Measurements from ENCODE around the gene MAST4. TPM values are rescaled to one million over a fixed set of nuclear protein-coding genes. Genes with fewer than 3 reads are reported as not detected.

The MAST4 gene
- polyA plus RNA-seq, 1 donor from 2014 or later: 11.8 TPM

- Mint-ChIP-seq H3K4me3 (peak overlapping the region in 1 of 4 donors; percentile 1), H3K27me3 (no peaks in the 10 kb centered on the region), H3K4me1 (peaks cover 0 to 13% (median 7%) of the 10 kb centered on the region in 3 donors), H3K27ac (no peak overlapping the region), H3K9me3 (no peaks in the 10 kb centered on the region), H3K36me3 (no peaks in the 10 kb centered on the region)
Measured at GRCh38 chr5:67050125-67050524, 453.9 kb downstream of the MAST4 start.

- no peak overlapping the region for H3K4me3 Mint-ChIP-seq
- no peaks in the 10 kb centered on the region for H3K27me3 Mint-ChIP-seq
- peaks cover 0 to 13% (median 7%) of the 10 kb centered on the region in 3 donors for H3K4me1 Mint-ChIP-seq
- H3K27ac Mint-ChIP-seq: no peak overlapping the region
- H3K36me3 Mint-ChIP-seq: no peaks in the 10 kb centered on the region
- no peaks in the 10 kb centered on the region for H3K9me3 Mint-ChIP-seq
Measured at GRCh38 chr5:67050635-67051034, 454.4 kb downstream of the MAST4 start.

- no peak overlapping the region for H3K4me3 Mint-ChIP-seq
- peaks cover 0 to 13% (median 7%) of the 10 kb centered on the region in 3 donors for H3K4me1 Mint-ChIP-seq
- no peaks in the 10 kb centered on the region for H3K27me3 Mint-ChIP-seq
- H3K27ac Mint-ChIP-seq: no peak overlapping the region
- H3K36me3 Mint-ChIP-seq: no peaks in the 10 kb centered on the region
- H3K9me3 Mint-ChIP-seq: no peaks in the 10 kb centered on the region
Measured at GRCh38 chr5:67051164-67051563, 455.0 kb downstream of the MAST4 start.

- Mint-ChIP-seq H3K36me3 (no peaks in the 10 kb centered on the region), H3K27ac (no peak overlapping the region), H3K4me1 (peaks cover 0 to 13% (median 7%) of the 10 kb centered on the region in 3 donors), H3K27me3 (no peaks in the 10 kb centered on the region), H3K4me3 (no peak overlapping the region), H3K9me3 (no peaks in the 10 kb centered on the region)
Measured at GRCh38 chr5:67052034-67052433, 455.8 kb downstream of the MAST4 start.

- Mint-ChIP-seq H3K36me3 (no peaks in the 10 kb centered on the region), H3K27ac (no peak overlapping the region), H3K9me3 (no peaks in the 10 kb centered on the region), H3K4me3 (no peak overlapping the region), H3K4me1 (peaks cover 0 to 13% (median 7%) of the 10 kb centered on the region in 3 donors), H3K27me3 (no peaks in the 10 kb centered on the region)
Measured at GRCh38 chr5:67053229-67053628, 457.0 kb downstream of the MAST4 start.

GRCh38 chr5:67058998-67059743 is 463.0 kb downstream of the MAST4 start:
- Mint-ChIP-seq H3K9me3 (no peaks in the 10 kb centered on the region), H3K4me3 (no peak overlapping the region), H3K27ac (no peak overlapping the region), H3K27me3 (no peaks in the 10 kb centered on the region), H3K36me3 (no peaks in the 10 kb centered on the region), H3K4me1 (peaks cover 0 to 8% (median 2%) of the 10 kb centered on the region in 3 donors)

GRCh38 chr5:67059744-67060490 is 463.7 kb downstream of the MAST4 start:
- Mint-ChIP-seq H3K36me3 (no peaks in the 10 kb centered on the region), H3K27me3 (no peaks in the 10 kb centered on the region), H3K4me1 (peaks cover 0 to 8% (median 2%) of the 10 kb centered on the region in 3 donors), H3K4me3 (no peak overlapping the region), H3K27ac (no peak overlapping the region), H3K9me3 (no peaks in the 10 kb centered on the region)

GRCh38 chr5:67061511-67061910 is 465.3 kb downstream of the MAST4 start:
- Mint-ChIP-seq H3K27me3 (no peaks in the 10 kb centered on the region), H3K9me3 (no peaks in the 10 kb centered on the region), H3K36me3 (peaks cover 2% of the 10 kb centered on the region), H3K27ac (no peak overlapping the region), H3K4me1 (peaks cover 0 to 12% (median 2%) of the 10 kb centered on the region in 3 donors), H3K4me3 (no peak overlapping the region)

GRCh38 chr5:67063055-67063454 is 466.9 kb downstream of the MAST4 start:
- no peak overlapping the region for H3K4me3 Mint-ChIP-seq
- H3K4me1 Mint-ChIP-seq: peaks cover 0 to 12% (median 2%) of the 10 kb centered on the region in 3 donors
- no peaks in the 10 kb centered on the region for H3K9me3 Mint-ChIP-seq
- peaks cover 7% of the 10 kb centered on the region for H3K36me3 Mint-ChIP-seq
- H3K27ac Mint-ChIP-seq: no peak overlapping the region
- no peaks in the 10 kb centered on the region for H3K27me3 Mint-ChIP-seq

GRCh38 chr5:67063791-67064190 is 467.6 kb downstream of the MAST4 start:
- peaks cover 0 to 12% (median 2%) of the 10 kb centered on the region in 3 donors for H3K4me1 Mint-ChIP-seq
- no peaks in the 10 kb centered on the region for H3K27me3 Mint-ChIP-seq
- no peak overlapping the region for H3K27ac Mint-ChIP-seq
- peaks cover 7% of the 10 kb centered on the region for H3K36me3 Mint-ChIP-seq
- H3K9me3 Mint-ChIP-seq: peaks cover 0 to under 1% (median 0%) of the 10 kb centered on the region in 3 donors
- H3K4me3 Mint-ChIP-seq: no peak overlapping the region

GRCh38 chr5:67065237-67065636 is 469.0 kb downstream of the MAST4 start:
- Mint-ChIP-seq H3K4me3 (no peak overlapping the region), H3K27me3 (no peaks in the 10 kb centered on the region), H3K27ac (no peak overlapping the region), H3K9me3 (peaks cover 0 to 2% (median 0%) of the 10 kb centered on the region in 3 donors), H3K4me1 (peaks cover 0 to 12% (median 2%) of the 10 kb centered on the region in 3 donors), H3K36me3 (peaks cover 7% of the 10 kb centered on the region)

- Mint-ChIP-seq H3K4me1 (peaks cover 0 to 12% (median 2%) of the 10 kb centered on the region in 3 donors), H3K36me3 (peaks cover 7% of the 10 kb centered on the region), H3K27me3 (no peaks in the 10 kb centered on the region), H3K27ac (no peak overlapping the region), H3K4me3 (no peak overlapping the region), H3K9me3 (peaks cover 0 to 2% (median 0%) of the 10 kb centered on the region in 3 donors)
Measured at GRCh38 chr5:67065696-67066095, 469.5 kb downstream of the MAST4 start.

- H3K4me3 Mint-ChIP-seq: no peak overlapping the region
- H3K4me1 Mint-ChIP-seq: peaks cover 0 to 12% (median 2%) of the 10 kb centered on the region in 3 donors
- H3K27ac Mint-ChIP-seq: no peak overlapping the region
- no peaks in the 10 kb centered on the region for H3K27me3 Mint-ChIP-seq
- H3K9me3 Mint-ChIP-seq: peaks cover 0 to 2% (median 0%) of the 10 kb centered on the region in 3 donors
- peaks cover 7% of the 10 kb centered on the region for H3K36me3 Mint-ChIP-seq
Measured at GRCh38 chr5:67066815-67067214, 470.6 kb downstream of the MAST4 start.

GRCh38 chr5:67073045-67073680 is 477.0 kb downstream of the MAST4 start:
- Mint-ChIP-seq H3K36me3 (peaks cover 3% of the 10 kb centered on the region), H3K9me3 (peaks cover 0 to 2% (median 0%) of the 10 kb centered on the region in 3 donors), H3K4me1 (no peaks in the 10 kb centered on the region), H3K27me3 (no peaks in the 10 kb centered on the region), H3K4me3 (no peak overlapping the region), H3K27ac (no peak overlapping the region)

- H3K4me1 Mint-ChIP-seq: peaks cover 0 to 4% (median 2%) of the 10 kb centered on the region in 3 donors
- H3K27ac Mint-ChIP-seq: no peak overlapping the region
- no peak overlapping the region for H3K4me3 Mint-ChIP-seq
- H3K9me3 Mint-ChIP-seq: peaks cover 0 to 2% (median 0%) of the 10 kb centered on the region in 3 donors
- H3K36me3 Mint-ChIP-seq: peaks cover 3% of the 10 kb centered on the region
- H3K27me3 Mint-ChIP-seq: no peaks in the 10 kb centered on the region
Measured at GRCh38 chr5:67077296-67077695, 481.1 kb downstream of the MAST4 start.

Measured in IgD-negative memory B cell (primary cell).